GM21529 (cell line): Measurements from ENCODE around the gene PTGIR.
A peak's percentile ranks its signal among the peaks of the same experiment; 100 is the strongest.

ENCODE experiments used
- ATAC-seq: cut with Tn5 transposase; IDR thresholded peaks from one replicate; pipeline ENCODE4 v1.9.1; 2021; ENCODE audit not compliant: unreplicated experiment

Gene PTGIR

GRCh38 chr19:46624958-46625661 lies at the start of gene PTGIR:
PTGIR (minus strand) TSS chr19:46625089; CDS start chr19:46624225, 864 bp downstream.
- ATAC-seq: no peak

- no peak for ATAC-seq
Measured at GRCh38 chr19:46670813-46671212, 45.9 kb upstream of the PTGIR start.

- ATAC-seq: no peak
Measured at GRCh38 chr19:46668662-46669061, 43.8 kb upstream of the PTGIR start.

- no peak for ATAC-seq
Measured at GRCh38 chr19:46665072-46665471, 40.2 kb upstream of the PTGIR start.

- no peak for ATAC-seq
Measured at GRCh38 chr19:46661735-46662592, 37.1 kb upstream of the PTGIR start.

GRCh38 chr19:46661020-46661731 lies 36.3 kb upstream of the PTGIR start, which contains the start of gene DACT3:
DACT3 (minus strand) TSS chr19:46661182; CDS start chr19:46661064, 118 bp downstream.
- ATAC-seq: peak; percentile 91

GRCh38 chr19:46660551-46661019 lies 35.7 kb upstream of the PTGIR start:
- no peak for ATAC-seq

- ATAC-seq: no peak
Measured at GRCh38 chr19:46660008-46660517, 35.2 kb upstream of the PTGIR start.

- ATAC-seq: no peak
Measured at GRCh38 chr19:46659151-46660007, 34.5 kb upstream of the PTGIR start.

- ATAC-seq: no peak
Measured at GRCh38 chr19:46656541-46656940, 31.7 kb upstream of the PTGIR start.

- no peak for ATAC-seq
Measured at GRCh38 chr19:46654621-46655152, 29.8 kb upstream of the PTGIR start.

- no peak for ATAC-seq
Measured at GRCh38 chr19:46650445-46650844, 25.6 kb upstream of the PTGIR start.

GRCh38 chr19:46648961-46649960 lies 24.4 kb upstream of the PTGIR start:
- ATAC-seq: no peak

GRCh38 chr19:46648060-46648960 lies 23.4 kb upstream of the PTGIR start:
- ATAC-seq: no peak

GRCh38 chr19:46646402-46646801 lies 21.5 kb upstream of the PTGIR start:
- ATAC-seq: no peak

- ATAC-seq: no peak
Measured at GRCh38 chr19:46644720-46645119, 19.8 kb upstream of the PTGIR start.

- no peak for ATAC-seq
Measured at GRCh38 chr19:46640656-46641055, 15.8 kb upstream of the PTGIR start.
